Liver (tissue), 9 donors: ENCODE measurements around the gene NTN1. TPM values are rescaled to one million over a fixed set of nuclear protein-coding genes. Genes with fewer than 3 reads are reported as not detected.

ENCODE experiments used
- DNase-seq: peaks from one replicate; pipeline ENCODE4 v3.0.0-alpha.2; 2017; ENCODE audit warnings: low spot score
- H3K27ac ChIP-seq, 2 donors: one replicate each; pipeline ENCODE4 v1.7.0; 2013; ENCODE audit warnings: inconsistent platforms in 2 of 2, low read length in 2 of 2, control low read depth in 1 of 2, low read depth in 1 of 2, mild to moderate bottlenecking in 1 of 2
- H3K27me3 ChIP-seq, 4 donors: one replicate each; pipeline versions ENCODE4 v1.6.1 to v1.7.0; 2013; ENCODE audit warnings: low read length in 3 of 4, inconsistent platforms in 1 of 4, mild to moderate bottlenecking in 1 of 4, moderate library complexity in 1 of 4; ENCODE audit not compliant: control insufficient read depth in 4 of 4, insufficient read depth in 4 of 4
- H3K36me3 ChIP-seq, 4 donors: one replicate each; pipeline versions ENCODE4 v1.6.1 to v1.7.0; 2013; ENCODE audit warnings: low read length in 3 of 4, mild to moderate bottlenecking in 3 of 4, low read depth in 1 of 4, moderate library complexity in 1 of 4; ENCODE audit not compliant: control insufficient read depth in 4 of 4, insufficient read depth in 3 of 4
- H3K4me1 ChIP-seq, 4 donors: one replicate each; pipeline versions ENCODE4 v1.6.1 to v1.7.0; 2013; ENCODE audit warnings: low read length in 3 of 4, mild to moderate bottlenecking in 3 of 4, moderate library complexity in 1 of 4; ENCODE audit not compliant: control insufficient read depth in 4 of 4, insufficient read depth in 4 of 4
- H3K4me3 ChIP-seq, 3 donors: one replicate each; pipeline versions ENCODE4 v1.6.1 to v1.7.0; 2013; ENCODE audit warnings: low read length in 3 of 3, control low read depth in 1 of 3, low read depth in 1 of 3, mild to moderate bottlenecking in 1 of 3
- H3K9ac ChIP-seq, 2 donors: one replicate each; pipeline ENCODE4 v1.7.0; 2013; ENCODE audit warnings: low read length in 2 of 2, mild to moderate bottlenecking in 2 of 2, moderate library complexity in 2 of 2, control low read depth in 1 of 2, low read depth in 1 of 2
- H3K9me3 ChIP-seq, 4 donors: one replicate each; pipeline versions ENCODE4 v1.6.1 to v1.7.0; 2013; ENCODE audit warnings: low read length in 3 of 4; ENCODE audit not compliant: control insufficient read depth in 4 of 4
- ATF3 ChIP-seq: IDR thresholded peaks from 2 replicates; pipeline ENCODE4 v1.6.1; 2016; ENCODE audit warnings: antibody characterized with exemption
- CTCF ChIP-seq: fragments of 150-350 bp; IDR thresholded peaks from 2 replicates; pipeline ENCODE4 v1.5.1; 2017; ENCODE audit warnings: improper control_type of control experiment, low read depth, low read length; ENCODE audit not compliant: missing input control
- EGR1 ChIP-seq, 2 donors: IDR thresholded peaks; 2 replicates each; pipeline ENCODE4 v1.6.1; 2016 to 2018; ENCODE audit warnings: antibody characterized with exemption in 2 of 2, low read depth in 2 of 2
- FOXA2 ChIP-seq: IDR thresholded peaks from 2 replicates; pipeline ENCODE4 v1.6.1; 2016; ENCODE audit warnings: antibody characterized with exemption
- GABPA ChIP-seq, 2 donors: IDR thresholded peaks in 1 of 2; conservative IDR thresholded peaks in 1 of 2; 2 replicates each; pipeline ENCODE4 v1.6.1; 2016; ENCODE audit warnings: antibody characterized with exemption in 2 of 2, mild to moderate bottlenecking in 1 of 2, moderate library complexity in 1 of 2
- HNF4A ChIP-seq, 2 donors: conservative IDR thresholded peaks; 2 replicates each; pipeline ENCODE4 v1.6.1; 2016; ENCODE audit warnings: antibody characterized with exemption in 2 of 2, mild to moderate bottlenecking in 2 of 2
- HNF4G ChIP-seq: IDR thresholded peaks from 2 replicates; pipeline ENCODE4 v1.6.1; 2016; ENCODE audit warnings: antibody characterized with exemption
- JUND ChIP-seq, 2 donors: IDR thresholded peaks; 2 replicates each; pipeline ENCODE4 v1.6.1; 2016; ENCODE audit warnings: antibody characterized with exemption in 2 of 2
- MAX ChIP-seq: IDR thresholded peaks from 2 replicates; pipeline ENCODE4 v1.6.1; 2016; ENCODE audit warnings: antibody characterized with exemption
- NR2F2 ChIP-seq: IDR thresholded peaks from 2 replicates; pipeline ENCODE4 v1.6.1; 2016; ENCODE audit warnings: antibody characterized with exemption
- RAD21 ChIP-seq, 2 donors: IDR thresholded peaks; 2 replicates each; pipeline ENCODE4 v1.6.1; 2016; ENCODE audit warnings: antibody characterized with exemption in 2 of 2, mild to moderate bottlenecking in 2 of 2
- REST ChIP-seq: IDR thresholded peaks from 2 replicates; pipeline ENCODE4 v1.6.1; 2016; ENCODE audit warnings: antibody characterized with exemption, mild to moderate bottlenecking
- SP1 ChIP-seq: IDR thresholded peaks from 2 replicates; pipeline ENCODE4 v1.6.1; 2018; ENCODE audit warnings: antibody characterized with exemption, mild to moderate bottlenecking
- YY1 ChIP-seq: IDR thresholded peaks from 2 replicates; pipeline ENCODE4 v1.6.1; 2016; ENCODE audit warnings: antibody characterized with exemption, mild to moderate bottlenecking
- ZBTB33 ChIP-seq: IDR thresholded peaks from 2 replicates; pipeline ENCODE4 v1.6.1; 2016; ENCODE audit warnings: antibody characterized with exemption
- WGBS: extraction: QIAGEN DNeasy Blood & Tissue Kit; methylation state at CpG from one replicate; pipeline ENCODE4 v1.1.7; 2013; 5-methylcytosine and 5-hydroxymethylcytosine counted together
- polyA plus RNA-seq, 2 donors: library from polyadenylated mRNA; stranded (reverse) in 1 of 2; unstranded in 1 of 2; fragments of 200-250 nt in 1 of 2; fragments of >200 nt in 1 of 2; fragmentation: Nextera tagmentation in 1 of 2; extraction: Ambion mirVana in 1 of 2; gene quantifications; one replicate each; pipeline versions ENCODE4 v1.2.1 to v1.2.3, GENCODE V29; 2013 to 2015
- total RNA-seq, 2 donors: library from RNA; depleted of rRNA; stranded (reverse); fragments of >200 nt; gene quantifications; one replicate each; pipeline ENCODE4 v1.2.3, GENCODE V29; 2014
- donor health status: healthy.
- donor health status: healthy.
- donor health status: healthy.
- donor health status: healthy.
- donor health status: healthy.

NTN1 gene
- total and polyA plus RNA-seq, 4 donors = 0.14 to 8.7 (median 4.3) TPM

GRCh38 chr17:9148905-9149525, 127.7 kb downstream of the NTN1 start:
- 81% methylated on average over 6 of the region's 6 CpGs for WGBS
- H3K9me3 ChIP-seq = no peaks in the 10 kb centered on the region
- DNase-seq = no peak
- no peaks in the 10 kb centered on the region for H3K4me1 ChIP-seq
- H3K27ac ChIP-seq = no peak overlapping the region
- H3K9ac ChIP-seq = no peak overlapping the region
- no peak overlapping the region for H3K4me3 ChIP-seq
- H3K27me3 ChIP-seq = no peaks in the 10 kb centered on the region
- H3K36me3 ChIP-seq = no peaks in the 10 kb centered on the region
- no peak for TF ChIP-seq CTCF
- no peak for TF ChIP-seq SP1
- TF ChIP-seq ZBTB33 = no peak
- TF ChIP-seq REST = no peak
- no peak for TF ChIP-seq RAD21 (IDR thresholded peaks at IDR 0.05)
- TF ChIP-seq GABPA (IDR thresholded peaks at IDR 0.05 in 1 of 2, conservative IDR thresholded peaks at IDR 0.05 in 1 of 2) = no peak
- no peak for TF ChIP-seq EGR1 (IDR thresholded peaks at IDR 0.05; ENCODE audit: low read depth in 2 of 2)
- no peak for TF ChIP-seq NR2F2
- TF ChIP-seq YY1 = no peak
- no peak for TF ChIP-seq HNF4A (conservative IDR thresholded peaks at IDR 0.05)
- TF ChIP-seq MAX = no peak
- TF ChIP-seq FOXA2 = no peak
- no peak for TF ChIP-seq JUND (IDR thresholded peaks at IDR 0.05)
- TF ChIP-seq HNF4G = no peak
- no peak for TF ChIP-seq ATF3
